ENCODE results near the gene ATP7B.

Gene ATP7B

DNA sequence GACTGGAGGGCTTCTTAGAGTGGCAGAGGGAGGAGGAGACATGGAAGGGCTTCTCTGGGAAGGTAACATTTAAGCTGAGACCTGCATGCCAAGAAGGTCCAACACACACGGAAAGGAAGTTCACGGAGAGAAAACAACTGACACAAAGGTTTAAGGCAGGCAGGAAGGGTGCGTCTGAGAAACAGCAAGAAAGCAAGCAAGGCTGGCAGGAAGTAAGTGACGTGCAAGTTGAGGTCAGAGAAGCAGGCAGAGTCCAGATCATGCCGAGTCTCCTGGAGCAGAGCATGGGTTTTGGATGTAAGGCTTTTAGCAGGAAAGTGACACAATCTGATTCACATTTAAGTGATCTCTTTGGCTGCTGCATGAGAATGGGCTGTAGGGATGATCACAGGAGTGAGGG, 60.5 kb downstream of the ATP7B start:
- DNase-seq (ENCODE audit: low spot score) = no peak

DNA sequence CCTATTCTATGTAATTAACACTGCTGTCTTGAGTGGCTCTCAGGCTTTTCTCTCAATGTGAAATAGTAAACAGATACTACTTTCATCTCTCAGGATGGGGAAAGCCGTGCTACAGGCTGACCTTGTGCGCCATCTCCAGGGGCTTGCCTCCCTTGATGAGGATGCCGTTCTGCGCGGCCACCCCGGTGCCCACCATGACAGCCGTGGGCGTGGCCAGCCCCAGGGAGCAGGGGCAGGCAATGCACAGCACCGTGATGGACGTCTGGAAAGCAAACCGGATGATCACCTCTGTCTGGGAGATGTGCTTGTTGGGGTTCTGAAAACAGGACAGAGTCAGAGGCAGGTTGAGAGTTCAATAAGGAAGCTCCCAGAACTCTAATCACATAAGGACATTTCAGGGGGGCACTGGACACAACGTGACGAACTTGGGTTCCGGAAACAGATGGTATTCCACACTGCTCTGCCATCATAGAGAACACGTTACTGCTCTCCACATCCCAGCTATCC, 65.0 kb downstream of the ATP7B start:
- DNase-seq (ENCODE audit: low spot score) = no peak

DNA sequence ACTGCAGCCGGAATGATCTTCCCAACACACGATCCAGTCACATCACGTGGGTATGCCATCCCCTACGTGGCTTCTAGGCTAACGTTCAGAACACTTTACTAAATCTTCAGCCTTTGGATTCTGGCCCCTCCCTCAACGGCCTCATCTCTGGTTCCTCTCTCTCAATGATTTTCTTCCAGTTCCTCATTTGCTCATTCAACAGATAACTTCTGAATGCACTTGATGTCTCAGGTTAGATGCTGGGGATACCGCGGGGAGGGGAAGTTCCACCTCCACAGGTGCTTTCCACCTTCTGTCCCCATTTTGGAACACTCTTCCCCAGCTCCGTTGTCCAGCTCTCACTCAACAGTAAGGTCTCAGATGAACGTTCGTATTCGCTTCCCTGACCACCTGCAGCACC, 66.1 kb downstream of the ATP7B start:
- no peak for DNase-seq (ENCODE audit: low spot score)

DNA sequence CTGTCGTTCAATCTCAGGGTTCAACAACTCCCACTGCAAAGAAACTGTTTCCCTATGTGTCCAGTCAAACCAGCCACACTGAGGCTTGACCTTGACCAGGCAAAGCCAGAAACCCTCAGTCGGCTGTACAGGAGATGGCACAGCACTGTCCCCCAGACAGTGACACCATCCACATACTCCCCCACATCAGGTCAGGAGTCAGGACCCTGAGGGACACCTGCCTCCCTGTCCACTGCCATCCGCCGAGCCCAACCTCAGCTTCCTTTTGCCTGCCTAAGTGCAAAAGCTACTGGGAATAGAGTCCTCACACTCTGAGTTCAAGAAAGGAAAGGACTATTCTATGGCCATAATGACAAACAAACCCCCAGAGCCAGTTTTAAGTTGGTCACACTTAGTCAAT, 66.8 kb downstream of the ATP7B start:
- no peak for DNase-seq (ENCODE audit: low spot score)

DNA sequence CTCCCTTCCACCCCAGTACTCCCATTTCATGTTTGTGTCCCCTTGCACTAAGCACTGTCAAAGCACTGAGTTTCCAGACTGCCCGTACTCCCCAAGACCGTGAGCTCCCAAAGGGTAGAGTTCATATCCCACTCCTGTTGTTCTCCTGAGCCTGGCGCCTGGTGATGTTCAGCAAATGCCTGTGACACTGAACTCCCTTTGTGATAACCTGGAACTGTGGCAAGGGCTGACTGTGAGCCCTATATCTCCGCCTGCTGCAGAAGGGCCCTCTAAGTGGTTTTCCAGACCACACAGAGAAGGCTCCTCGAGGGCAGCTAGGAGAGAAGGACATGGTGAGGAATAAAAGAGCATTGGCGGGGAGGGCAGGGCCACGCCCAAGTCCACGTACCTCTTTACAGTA, 67.5 kb downstream of the ATP7B start:
- no peak for DNase-seq (ENCODE audit: low spot score)

DNA sequence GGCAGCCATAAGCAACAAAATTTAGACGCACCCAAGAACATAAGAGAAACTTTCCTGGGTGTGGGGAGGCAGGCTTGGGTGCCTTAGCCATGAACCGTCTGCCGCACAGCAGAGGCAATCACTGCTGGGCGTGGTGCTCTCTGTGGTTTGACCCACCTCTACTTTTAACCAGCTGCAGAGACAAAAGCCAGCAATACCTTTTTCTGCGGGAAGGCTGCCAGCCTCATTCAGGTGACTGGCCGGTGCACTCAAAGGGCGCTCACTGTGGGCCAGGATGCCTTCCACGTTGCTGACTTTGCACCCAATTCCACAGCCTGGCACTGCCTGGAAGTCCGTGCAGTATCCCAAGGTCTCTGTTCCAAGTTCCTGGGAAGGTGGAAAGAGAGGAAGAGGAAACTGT, 69.1 kb downstream of the ATP7B start:
- no peak for DNase-seq (ENCODE audit: low spot score)

DNA sequence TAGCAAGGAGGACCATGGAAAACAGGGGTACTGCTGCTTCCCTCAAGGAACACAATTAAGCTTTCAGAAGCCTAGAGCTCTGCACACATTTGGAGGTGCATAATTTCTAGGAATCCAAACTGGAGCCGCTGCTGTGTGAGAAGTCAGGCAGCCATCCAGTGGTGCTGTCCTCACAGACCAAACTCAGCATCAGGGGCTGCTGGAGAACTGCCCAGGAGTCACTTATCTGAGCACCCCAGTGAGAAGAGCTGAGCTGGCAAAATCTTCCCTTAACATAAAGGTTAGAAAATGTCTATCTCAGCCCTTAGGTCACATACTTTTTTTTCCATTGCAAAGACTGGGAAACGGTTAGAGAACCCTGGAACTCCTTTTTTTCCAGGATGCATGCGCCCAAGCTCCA, 72.8 kb downstream of the ATP7B start:
- DNase-seq (ENCODE audit: low spot score) = no peak

DNA sequence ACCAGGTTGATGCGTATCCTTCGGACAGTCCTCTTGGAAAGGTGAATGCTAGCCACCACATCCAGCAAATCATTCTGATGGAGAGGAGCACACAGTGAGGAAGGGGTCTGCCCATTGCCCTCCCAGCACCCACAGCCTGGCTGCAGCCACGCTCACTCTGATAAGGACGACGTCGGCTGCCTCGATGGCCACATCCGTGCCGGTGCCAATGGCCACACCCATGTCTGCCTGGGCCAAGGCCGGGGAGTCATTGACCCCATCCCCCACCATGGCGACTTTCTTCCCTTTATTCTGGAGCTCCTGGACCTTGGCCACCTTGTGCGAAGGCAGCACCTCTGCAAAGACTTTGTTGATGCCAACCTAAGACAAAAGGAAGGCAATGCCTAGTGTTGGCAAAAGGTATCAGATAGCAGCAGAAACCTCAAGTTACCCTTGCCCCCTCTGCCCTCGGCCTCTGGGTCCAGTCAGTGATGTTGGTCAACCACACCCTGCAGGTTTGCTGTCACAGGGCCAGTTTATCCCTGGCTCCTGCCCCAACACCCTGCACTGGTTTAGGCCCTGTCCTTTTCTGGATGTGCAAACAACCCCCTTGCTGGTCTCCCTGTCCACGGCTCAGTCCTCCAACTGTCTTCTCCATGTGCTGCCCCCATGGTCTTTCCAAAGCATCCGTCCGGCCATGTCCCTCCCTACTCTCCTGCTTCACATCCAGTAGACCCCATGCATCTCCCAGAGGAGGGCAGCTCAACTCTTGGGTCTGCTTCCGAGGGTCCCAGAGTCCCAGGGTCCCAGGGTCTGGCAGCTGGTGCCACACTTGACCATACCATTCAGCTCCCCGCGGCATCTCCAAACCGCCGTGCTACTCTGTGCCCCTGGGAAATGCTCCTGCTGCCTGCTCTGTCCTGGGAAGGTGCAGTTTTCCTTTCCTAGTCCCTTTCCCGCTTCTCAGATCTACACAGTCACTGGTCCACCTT, 73.6 kb downstream of the ATP7B start:
- no peak for DNase-seq (ENCODE audit: low spot score)

DNA sequence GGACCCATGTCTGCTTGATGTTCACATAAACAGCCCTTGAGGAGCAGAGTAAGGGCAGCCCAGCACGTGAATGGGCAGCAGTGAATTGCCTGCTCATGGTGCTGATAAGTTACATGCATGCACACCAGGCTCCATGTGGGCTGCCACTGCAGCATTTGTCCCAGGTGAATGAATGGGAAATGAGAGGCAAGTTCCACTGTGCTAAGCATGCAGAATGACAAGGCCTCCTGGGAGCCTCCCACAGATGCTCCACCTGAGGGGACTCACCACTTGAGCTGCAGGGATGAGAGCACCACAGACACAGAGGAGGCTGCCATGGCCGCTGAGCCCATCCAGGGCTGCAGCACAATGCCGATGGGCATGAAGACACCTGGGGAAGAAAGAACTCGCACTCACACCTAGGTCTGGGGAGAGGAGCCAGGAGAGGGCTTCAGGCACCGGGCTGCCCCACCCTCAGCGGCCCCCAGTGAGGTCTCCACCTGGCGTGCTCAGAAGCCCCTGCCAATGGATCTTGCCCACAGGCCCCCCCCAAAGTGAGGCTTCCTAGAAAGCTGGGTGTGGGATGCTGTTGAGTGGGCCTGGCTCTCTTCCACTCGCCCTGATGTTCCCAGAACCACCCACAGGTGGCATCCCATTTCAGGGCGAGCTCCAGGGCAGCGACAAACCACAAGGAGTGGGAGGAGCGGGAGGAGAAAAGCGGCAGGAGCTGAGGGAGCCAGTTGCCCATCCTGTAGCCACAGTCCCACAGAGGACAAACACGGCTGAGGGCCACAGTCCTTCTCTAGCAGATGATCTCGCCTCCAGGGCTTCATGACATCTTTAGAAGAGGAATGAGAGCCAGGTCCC, 75.7 kb downstream of the ATP7B start:
- DNase-seq (ENCODE audit: low spot score) = no peak

DNA sequence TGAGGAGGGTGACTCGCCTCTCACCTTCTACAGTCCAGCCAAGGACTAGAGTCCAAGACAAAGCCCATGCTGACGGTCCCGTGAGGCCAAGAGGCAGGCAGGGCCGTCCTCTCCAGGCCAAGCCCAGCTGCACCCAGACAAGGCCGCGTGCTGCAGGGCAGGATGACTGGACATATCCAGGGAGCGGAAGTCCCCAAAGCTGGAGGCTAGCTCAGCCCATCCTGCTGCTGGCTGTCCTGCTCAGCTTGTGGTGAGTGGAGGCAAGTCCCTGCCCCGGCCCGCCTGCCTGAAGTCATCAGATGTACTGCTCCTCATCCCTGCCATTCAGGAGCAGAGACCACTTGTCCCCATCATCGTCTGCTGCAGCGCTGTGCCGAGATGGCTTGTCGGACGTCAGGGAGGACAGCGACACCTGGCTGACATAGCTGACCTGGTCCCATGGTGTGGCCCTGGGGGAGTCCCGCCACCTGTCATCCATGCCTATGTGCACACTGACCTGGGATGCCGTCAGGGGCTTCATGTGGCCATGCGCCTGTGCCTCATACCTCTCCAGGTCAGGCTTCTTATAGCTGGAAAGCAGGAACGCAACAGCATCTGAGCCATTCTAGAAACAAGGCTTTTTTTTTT, 76.7 kb downstream of the ATP7B start:
- no peak for DNase-seq (ENCODE audit: low spot score)

DNA sequence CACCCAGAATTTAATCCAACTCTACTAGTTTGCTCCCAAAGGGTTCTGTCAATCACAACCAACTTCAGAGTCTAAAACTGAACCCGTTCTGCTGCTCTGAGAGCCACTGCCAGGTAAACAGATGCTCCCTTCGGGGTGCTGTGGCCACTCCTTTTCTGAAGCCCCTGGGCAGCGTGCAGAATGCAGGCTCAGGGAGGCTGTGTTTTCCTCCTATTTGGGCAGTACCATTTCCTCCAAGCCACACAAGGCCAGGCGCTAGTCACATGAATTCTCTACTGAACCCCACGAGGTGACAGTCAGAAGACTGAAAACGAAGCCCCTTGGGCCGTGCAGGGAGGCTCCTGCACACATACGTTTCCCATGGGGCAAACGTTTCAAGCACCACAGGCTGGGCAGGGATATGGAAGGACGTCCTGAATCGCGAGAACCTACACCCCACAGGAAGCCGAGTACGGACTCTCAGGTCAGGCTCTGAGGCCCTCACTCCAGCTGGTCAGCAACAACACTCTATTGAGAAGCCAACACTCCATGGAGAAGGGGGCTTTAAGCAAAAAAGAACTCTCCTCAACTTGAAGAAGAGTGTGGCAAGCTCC, 77.7 kb downstream of the ATP7B start:
- no peak for DNase-seq (ENCODE audit: low spot score)

DNA sequence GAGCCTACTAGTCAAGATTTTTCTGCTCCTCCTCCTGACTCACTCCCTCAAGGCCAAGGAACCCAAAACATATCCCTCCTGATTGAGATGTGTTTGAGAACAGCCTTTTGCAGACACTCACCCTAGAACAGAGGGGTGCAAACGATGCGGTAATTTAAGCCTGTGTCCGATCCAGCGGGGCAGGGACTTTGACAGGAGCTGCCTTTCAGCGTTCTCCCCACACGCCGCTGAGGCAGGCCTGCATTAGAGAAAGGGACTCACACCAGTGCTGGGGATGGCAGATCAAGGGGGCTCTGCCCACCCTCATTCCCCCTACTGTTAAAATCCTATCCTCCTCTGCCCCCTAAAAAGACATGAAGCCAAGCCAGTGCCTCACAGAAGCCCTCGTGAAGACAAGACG, 79.0 kb downstream of the ATP7B start:
- no peak for DNase-seq (ENCODE audit: low spot score)

DNA sequence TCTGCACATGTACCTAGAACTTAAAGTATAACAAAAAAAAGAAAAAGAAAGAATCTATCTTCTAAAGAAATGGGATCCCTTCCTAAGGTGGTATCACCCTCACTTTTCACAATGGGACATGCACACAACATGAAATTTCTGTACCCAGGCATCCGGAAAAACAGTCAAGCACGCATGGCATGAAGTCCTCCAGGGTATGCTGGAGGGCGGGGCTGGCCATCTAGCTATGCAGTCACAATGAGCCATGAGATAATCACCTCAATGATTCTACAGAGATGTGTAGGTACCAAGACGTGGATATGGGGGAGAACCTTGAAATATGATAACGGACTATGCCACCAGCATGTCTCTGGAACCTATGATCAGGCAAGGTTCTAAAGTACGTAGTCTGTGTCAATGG, 79.6 kb downstream of the ATP7B start:
- DNase-seq (ENCODE audit: low spot score) = no peak

DNA sequence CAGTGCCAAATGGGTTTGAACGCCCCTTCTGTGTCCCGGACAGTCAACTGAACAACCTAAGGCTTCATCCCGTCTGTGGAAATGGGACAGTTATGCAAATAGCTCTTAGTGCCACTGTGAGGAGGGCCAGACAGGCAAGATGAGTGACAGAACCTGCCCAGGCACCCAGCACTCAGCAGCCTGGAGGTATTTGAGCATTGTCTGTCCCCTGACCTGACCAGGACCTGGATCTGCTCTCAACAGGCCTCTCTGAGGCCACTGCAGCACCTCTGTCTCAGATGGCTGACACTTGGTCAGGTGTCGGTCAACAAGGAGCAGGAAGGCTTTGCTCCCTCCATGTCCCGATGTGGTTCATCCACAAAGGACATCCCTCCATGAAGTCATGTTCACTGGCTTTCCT, 81.6 kb downstream of the ATP7B start:
- no peak for DNase-seq (ENCODE audit: low spot score)

DNA sequence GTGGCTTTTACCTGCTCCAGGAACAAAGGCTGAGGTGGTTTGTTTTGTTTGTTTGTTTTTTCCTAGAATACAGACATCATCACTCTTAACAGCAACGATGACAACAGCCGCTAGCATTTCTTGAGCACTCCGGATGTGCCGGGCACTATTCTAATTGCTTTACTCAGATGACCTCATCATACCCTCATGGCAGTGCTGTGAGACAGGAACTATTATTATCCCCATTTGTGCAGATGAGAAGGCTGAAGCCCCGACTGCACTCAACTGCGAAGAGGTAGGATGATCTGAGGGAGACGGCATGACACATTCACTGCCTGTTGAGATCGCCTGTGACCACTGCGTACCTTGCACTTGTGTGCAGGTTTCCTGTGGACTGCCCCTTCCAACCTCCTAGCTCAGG, 83.0 kb downstream of the ATP7B start:
- DNase-seq (ENCODE audit: low spot score) = no peak

DNA sequence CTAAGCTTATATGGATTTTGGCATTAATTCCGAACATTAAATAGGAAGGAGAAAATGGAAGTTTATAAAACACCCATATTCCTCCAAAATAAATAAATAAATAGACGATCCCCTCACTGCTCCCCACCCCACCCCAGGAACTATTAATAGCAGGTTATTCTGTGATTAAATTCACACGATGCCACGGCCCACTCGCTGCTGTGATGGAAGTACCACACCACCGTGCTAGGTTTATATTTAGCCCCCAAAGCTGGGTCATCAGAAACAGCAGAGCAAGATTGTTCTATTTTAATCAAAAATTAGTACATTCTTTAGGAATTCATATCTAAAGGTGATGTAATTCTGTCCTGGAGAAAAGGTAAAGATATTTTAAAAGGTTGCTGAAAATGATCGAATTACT, 84.1 kb downstream of the ATP7B start:
- no peak for DNase-seq (ENCODE audit: low spot score)

DNA sequence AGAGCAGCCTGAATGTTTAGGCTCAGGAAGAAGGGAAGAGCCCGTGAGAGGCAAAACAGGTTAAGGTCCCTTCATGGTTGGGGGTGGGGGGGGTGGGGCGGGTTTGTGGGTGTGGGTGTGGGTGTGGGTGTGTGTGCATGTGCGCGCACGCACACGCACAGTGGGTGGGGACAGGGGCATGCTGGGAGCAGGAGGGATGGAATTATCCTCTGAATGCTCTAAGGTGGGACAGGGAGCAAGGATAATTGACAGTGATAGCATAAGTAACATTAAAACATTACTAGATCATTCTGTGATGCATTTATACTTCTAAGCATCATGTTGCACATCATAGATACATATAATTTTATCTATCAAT, 84.7 kb downstream of the ATP7B start:
- no peak for DNase-seq (ENCODE audit: low spot score)

DNA sequence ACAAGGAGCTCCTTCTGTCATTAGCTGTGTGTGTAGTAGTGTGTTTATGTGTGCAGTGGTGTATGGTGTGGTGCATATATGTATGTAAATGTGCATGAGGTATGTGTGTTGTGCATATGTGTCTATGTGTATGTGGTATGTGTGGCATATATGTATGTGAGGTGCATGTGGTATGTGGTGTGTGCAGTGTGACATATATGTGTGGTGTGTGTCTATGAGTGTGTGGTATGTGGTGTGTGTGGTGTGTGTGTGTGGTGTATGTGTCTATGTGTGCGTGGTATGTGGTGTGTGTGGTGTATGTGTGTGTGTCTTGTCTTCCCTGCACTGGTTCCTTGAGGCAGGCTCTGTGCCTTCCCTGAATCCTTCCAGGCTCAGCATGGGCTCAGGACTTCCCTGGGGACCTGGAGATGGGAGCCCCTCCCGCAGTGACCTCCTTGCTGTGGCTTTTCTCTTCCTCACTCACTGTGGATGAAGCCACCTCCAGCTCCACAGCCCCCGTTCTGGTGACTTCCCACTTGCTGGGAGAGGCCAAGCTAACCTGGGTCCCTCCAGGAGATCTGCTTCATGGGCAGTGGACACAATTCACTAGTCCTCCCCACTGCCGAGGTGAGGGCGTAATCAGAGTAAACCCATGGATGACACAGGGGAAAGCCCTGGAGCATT, 85.3 kb downstream of the ATP7B start:
- no peak for DNase-seq (ENCODE audit: low spot score)

DNA sequence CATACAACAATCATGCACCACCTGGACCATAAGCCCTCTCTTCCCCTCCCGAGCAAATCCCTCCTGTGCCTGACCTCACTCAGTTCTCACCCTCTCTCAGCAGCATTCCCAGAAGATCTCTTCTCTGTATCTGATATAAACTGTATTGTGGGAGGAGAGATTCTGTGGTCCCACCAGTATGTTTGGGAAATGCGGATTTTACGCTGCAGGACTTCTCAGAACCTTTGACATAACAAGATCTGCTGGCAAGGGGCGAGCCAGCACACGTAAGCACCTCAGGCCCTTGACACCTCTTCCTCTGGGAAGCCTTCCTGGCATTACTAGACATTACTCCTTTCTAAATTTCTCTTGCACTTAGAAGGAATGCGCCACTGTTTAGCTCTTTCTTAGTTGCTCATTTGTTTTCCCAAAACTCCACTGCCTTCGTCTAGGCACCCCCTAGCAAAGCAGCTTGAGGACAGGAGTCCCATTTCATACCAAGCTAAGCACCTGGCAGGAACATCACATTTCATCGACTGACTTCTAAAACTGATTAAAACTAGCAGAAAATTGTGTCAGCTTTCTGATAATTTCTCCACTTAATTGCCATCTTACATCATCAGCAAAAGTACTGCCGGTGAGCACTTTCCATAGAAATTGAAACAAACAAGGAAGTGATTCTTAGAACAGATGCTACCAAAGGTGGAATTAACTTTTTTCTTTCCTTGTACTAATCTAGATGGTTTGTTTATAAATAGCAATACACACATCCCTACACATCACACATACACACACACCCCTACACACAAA, 86.3 kb downstream of the ATP7B start:
- DNase-seq (ENCODE audit: low spot score) = no peak

DNA sequence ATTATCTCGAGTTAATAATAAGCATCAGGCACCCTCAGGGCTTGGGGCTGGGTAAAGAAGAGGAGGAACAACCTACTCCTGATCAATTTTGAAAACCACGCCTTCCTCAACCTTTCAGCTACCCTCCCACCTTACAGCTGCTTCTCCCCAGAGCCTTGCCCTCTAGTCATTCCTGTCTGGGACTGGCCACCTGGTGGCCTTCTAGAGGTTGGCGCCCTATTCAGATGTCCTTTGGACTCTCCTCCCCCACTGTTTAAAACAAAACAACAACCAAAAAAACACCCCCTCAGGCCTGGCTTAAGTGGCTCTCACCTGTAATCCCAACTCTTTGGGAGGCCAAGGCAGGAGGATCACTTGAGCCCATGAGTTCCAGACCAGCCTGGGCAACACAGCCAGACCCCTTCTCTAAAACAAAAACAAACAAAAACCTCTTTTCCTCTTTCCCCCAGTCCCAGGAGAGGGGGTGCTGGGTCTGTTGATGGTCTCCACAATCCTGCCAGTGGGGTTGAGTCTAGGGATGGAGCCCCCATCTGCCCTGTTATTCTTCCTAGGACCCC, 87.2 kb downstream of the ATP7B start:
- no peak for DNase-seq (ENCODE audit: low spot score)

Measured in left forelimb (tissue), 1 donor.